Neural progenitor cell (in vitro differentiated cells): ENCODE results near the gene SLC6A9. TPM values are rescaled to one million over a fixed set of nuclear protein-coding genes. Genes with fewer than 3 reads are reported as not detected.

Experiments
- DNase-seq: peaks from one replicate; pipeline ENCODE4 v3.0.0-alpha.2; 2016; ENCODE audit warnings: low spot score
- H2AFZ ChIP-seq: fragments of 200-600 bp; sonication (generic); replicated peaks from 2 replicates; pipeline ENCODE4 v1.6.1; 2016; ENCODE audit warnings: antibody characterized with exemption
- H3F3A ChIP-seq: fragments of 200-600 bp; sonication (generic); 2 replicates; pipeline ENCODE4 v1.6.1; 2016; ENCODE audit warnings: antibody characterized with exemption, low read depth
- H3K27ac ChIP-seq: fragments of 200-600 bp; sonication (generic); 2 replicates; pipeline ENCODE4 v1.5.1; 2016; ENCODE audit warnings: mild to moderate bottlenecking
- H3K27me3 ChIP-seq: fragments of 200-600 bp; sonication (generic); 2 replicates; pipeline ENCODE4 v1.6.1; 2016; ENCODE audit warnings: mild to moderate bottlenecking, moderate library complexity
- H3K36me3 ChIP-seq: fragments of 200-600 bp; sonication (generic); 2 replicates; pipeline ENCODE4 v1.5.1; 2016
- H3K4me1 ChIP-seq: fragments of 200-600 bp; sonication (generic); 2 replicates; pipeline ENCODE4 v1.6.1; 2016; ENCODE audit warnings: mixed run types
- H3K4me2 ChIP-seq: fragments of 200-600 bp; sonication (generic); 2 replicates; pipeline ENCODE4 v1.6.1; 2016
- H3K4me3 ChIP-seq: fragments of 200-600 bp; sonication (generic); 2 replicates; pipeline ENCODE4 v1.5.1; 2016
- H3K79me2 ChIP-seq: fragments of 200-600 bp; sonication (generic); 2 replicates; pipeline ENCODE4 v1.6.1; 2016; ENCODE audit warnings: low read depth
- H3K9ac ChIP-seq: fragments of 200-600 bp; sonication (generic); 2 replicates; pipeline ENCODE4 v1.6.1; 2016
- H3K9me3 ChIP-seq: fragments of 200-600 bp; sonication (generic); 2 replicates; pipeline ENCODE4 v1.5.1; 2016; ENCODE audit warnings: low read depth
- H4K20me1 ChIP-seq: fragments of 200-600 bp; sonication (generic); 2 replicates; pipeline ENCODE4 v1.6.1; 2016; ENCODE audit warnings: low read depth
- H3K27ac Mint-ChIP-seq: 3 replicates; pipeline ENCODE4 v1.8.0; 2021; ENCODE audit warnings: mixed read lengths
- H3K27me3 Mint-ChIP-seq: 2 replicates; pipeline ENCODE4 v1.8.0; 2022; ENCODE audit warnings: low read depth, mild to moderate bottlenecking, inconsistent platforms, moderate library complexity, mixed read lengths; ENCODE audit not compliant: insufficient read depth
- H3K36me3 Mint-ChIP-seq: 3 replicates; pipeline ENCODE4 v1.8.0; 2021; ENCODE audit warnings: mixed read lengths
- H3K4me1 Mint-ChIP-seq: 3 replicates; pipeline ENCODE4 v1.8.0; 2021; ENCODE audit warnings: mixed read lengths
- H3K4me3 Mint-ChIP-seq: 3 replicates; pipeline ENCODE4 v1.8.0; 2021; ENCODE audit warnings: mild to moderate bottlenecking, moderate library complexity, mixed read lengths
- H3K9me3 Mint-ChIP-seq: 3 replicates; pipeline ENCODE4 v1.8.0; 2020; ENCODE audit warnings: mixed read lengths
- EZH2 ChIP-seq: fragments of 200-600 bp; sonication (generic); IDR thresholded peaks from 2 replicates; pipeline ENCODE4 v1.6.1; 2017; ENCODE audit warnings: antibody characterized with exemption, mild to moderate bottlenecking, moderate library complexity
- EZH2phosphoT487 ChIP-seq: fragments of 200-600 bp; sonication (generic); IDR thresholded peaks from 2 replicates; pipeline ENCODE4 v1.6.1; 2017; ENCODE audit warnings: antibody characterized with exemption
- total RNA-seq: library from RNA; depleted of rRNA; stranded (reverse); fragments of >200 nt; gene quantifications from 2 replicates; pipeline ENCODE4 v1.2.3, GENCODE V29; 2015; ENCODE audit warnings: low replicate concordance
- TF ChIP-seq, protein P1 (sequence below): fragments of 200-600 bp; sonication (generic); IDR thresholded peaks from 2 replicates; pipeline ENCODE4 v1.5.1; 2017; ENCODE audit warnings: antibody characterized with exemption, mild to moderate bottlenecking

Gene SLC6A9
- total RNA-seq, 1 donor from 2014 or later, result 1.4 TPM

DNA sequence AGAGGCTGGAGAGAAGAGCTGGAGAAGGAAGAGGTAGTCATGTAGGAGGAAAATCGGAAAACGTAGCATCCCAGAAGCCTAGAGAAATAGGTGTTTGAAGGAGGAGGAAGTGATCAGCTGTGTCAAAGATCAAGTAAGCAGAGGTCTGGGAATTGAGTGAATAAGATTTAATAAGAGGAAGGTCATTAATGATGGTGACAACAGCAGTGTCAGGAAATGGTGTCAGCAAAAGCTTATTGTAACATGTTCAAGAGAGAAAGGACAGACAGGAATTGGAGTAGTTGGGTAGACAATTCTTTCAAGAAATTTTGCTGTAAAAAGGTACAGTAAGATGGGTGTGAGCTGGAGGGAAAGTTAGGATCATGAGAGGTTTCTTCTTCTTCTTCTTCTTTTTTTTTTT is 41.6 kb upstream of the SLC6A9 start:
- no peaks in the 10 kb centered on the region for H3K79me2 ChIP-seq
- no peak for TF ChIP-seq EZH2phosphoT487
- Mint-ChIP-seq H3K27ac (no peak overlapping the region), H3K36me3 (no peaks in the 10 kb centered on the region), H3K9me3 (no peaks in the 10 kb centered on the region), H3K4me3 (no peak overlapping the region), H3K4me1 (peaks cover 24% of the 10 kb centered on the region), H3K27me3 (no peaks in the 10 kb centered on the region)
- no peak for DNase-seq
- H3K27ac ChIP-seq, result no peak overlapping the region
- H3K4me3 ChIP-seq, result no peak overlapping the region
- H2AFZ ChIP-seq, result no peak overlapping the region
- no peak overlapping the region for H3K4me2 ChIP-seq
- no peaks in the 10 kb centered on the region for H3K27me3 ChIP-seq
- no peaks in the 10 kb centered on the region for H3K9me3 ChIP-seq
- no peaks in the 10 kb centered on the region for H4K20me1 ChIP-seq
- no peak overlapping the region for H3K9ac ChIP-seq
- H3K4me1 ChIP-seq, result no peaks in the 10 kb centered on the region
- no peaks in the 10 kb centered on the region for H3K36me3 ChIP-seq
- H3F3A ChIP-seq, result no peaks in the 10 kb centered on the region

DNA sequence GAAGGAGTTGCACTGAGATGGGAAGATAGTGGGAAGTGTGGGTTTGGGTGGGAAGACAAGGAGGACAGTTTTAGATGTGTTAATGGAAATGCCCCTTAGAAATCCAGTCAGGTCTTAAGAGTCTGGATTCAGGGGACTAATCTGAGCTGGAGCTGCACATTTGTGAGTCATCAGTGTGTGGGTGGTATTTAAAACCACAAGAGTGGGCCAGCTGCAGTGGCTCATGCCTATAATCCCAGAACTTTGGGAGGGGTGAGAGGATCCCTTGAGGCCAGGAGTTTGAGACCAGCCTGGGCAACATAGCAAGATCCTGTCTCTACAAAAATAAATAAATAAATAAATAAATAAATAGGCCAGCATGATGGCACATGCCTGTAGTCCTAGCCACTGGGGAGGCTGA is 40.9 kb upstream of the SLC6A9 start:
- Mint-ChIP-seq H3K4me1 (peaks cover 27% of the 10 kb centered on the region), H3K27me3 (no peaks in the 10 kb centered on the region), H3K4me3 (no peak overlapping the region), H3K27ac (no peak overlapping the region), H3K36me3 (no peaks in the 10 kb centered on the region), H3K9me3 (no peaks in the 10 kb centered on the region)
- Histone ChIP-seq H4K20me1 (no peaks in the 10 kb centered on the region), H3F3A (no peaks in the 10 kb centered on the region), H3K4me1 (no peaks in the 10 kb centered on the region), H3K27ac (no peak overlapping the region), H3K36me3 (no peaks in the 10 kb centered on the region), H3K9ac (no peak overlapping the region), H3K9me3 (no peaks in the 10 kb centered on the region), H3K4me3 (no peak overlapping the region), H3K27me3 (no peaks in the 10 kb centered on the region), H3K4me2 (no peak overlapping the region), H2AFZ (no peak overlapping the region), H3K79me2 (no peaks in the 10 kb centered on the region)
- no peak for TF ChIP-seq EZH2
- TF ChIP-seq, protein P1, sequence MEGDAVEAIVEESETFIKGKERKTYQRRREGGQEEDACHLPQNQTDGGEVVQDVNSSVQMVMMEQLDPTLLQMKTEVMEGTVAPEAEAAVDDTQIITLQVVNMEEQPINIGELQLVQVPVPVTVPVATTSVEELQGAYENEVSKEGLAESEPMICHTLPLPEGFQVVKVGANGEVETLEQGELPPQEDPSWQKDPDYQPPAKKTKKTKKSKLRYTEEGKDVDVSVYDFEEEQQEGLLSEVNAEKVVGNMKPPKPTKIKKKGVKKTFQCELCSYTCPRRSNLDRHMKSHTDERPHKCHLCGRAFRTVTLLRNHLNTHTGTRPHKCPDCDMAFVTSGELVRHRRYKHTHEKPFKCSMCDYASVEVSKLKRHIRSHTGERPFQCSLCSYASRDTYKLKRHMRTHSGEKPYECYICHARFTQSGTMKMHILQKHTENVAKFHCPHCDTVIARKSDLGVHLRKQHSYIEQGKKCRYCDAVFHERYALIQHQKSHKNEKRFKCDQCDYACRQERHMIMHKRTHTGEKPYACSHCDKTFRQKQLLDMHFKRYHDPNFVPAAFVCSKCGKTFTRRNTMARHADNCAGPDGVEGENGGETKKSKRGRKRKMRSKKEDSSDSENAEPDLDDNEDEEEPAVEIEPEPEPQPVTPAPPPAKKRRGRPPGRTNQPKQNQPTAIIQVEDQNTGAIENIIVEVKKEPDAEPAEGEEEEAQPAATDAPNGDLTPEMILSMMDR, result no peak
- no peak for DNase-seq

DNA sequence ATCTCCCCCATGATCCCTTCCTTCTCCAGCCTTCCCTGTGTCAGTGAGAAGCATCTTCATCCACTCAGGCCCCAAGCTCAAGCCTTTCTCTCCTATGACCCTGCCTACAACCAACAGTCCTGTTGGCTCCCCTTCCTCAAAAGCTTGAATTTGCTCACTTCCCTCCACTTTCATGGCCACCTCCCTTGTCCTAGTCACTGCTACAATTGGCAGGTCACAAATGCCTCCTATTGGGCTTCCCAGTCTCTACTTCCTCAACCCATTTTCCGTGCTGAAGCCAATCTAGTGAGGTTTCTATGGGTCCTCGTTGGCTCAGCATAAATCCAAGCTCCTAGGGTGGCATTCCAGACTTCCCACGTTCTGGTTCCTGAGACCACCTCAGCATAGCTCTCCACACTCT is 40.2 kb upstream of the SLC6A9 start:
- H3K4me1 ChIP-seq, result no peaks in the 10 kb centered on the region
- no peaks in the 10 kb centered on the region for H3K27me3 ChIP-seq
- DNase-seq, result no peak
- Mint-ChIP-seq H3K27ac (no peak overlapping the region), H3K4me3 (no peak overlapping the region), H3K27me3 (no peaks in the 10 kb centered on the region), H3K4me1 (peaks cover 27% of the 10 kb centered on the region), H3K36me3 (no peaks in the 10 kb centered on the region), H3K9me3 (no peaks in the 10 kb centered on the region)
- no peak overlapping the region for H3K4me3 ChIP-seq
- no peaks in the 10 kb centered on the region for H3F3A ChIP-seq
- H3K79me2 ChIP-seq, result no peaks in the 10 kb centered on the region
- H3K36me3 ChIP-seq, result no peaks in the 10 kb centered on the region
- TF ChIP-seq EZH2phosphoT487 (no peak), EZH2 (no peak)
- TF ChIP-seq, protein P1, result no peak
- no peak overlapping the region for H3K27ac ChIP-seq
- H4K20me1 ChIP-seq, result no peaks in the 10 kb centered on the region
- no peak overlapping the region for H3K4me2 ChIP-seq
- no peaks in the 10 kb centered on the region for H3K9me3 ChIP-seq
- H3K9ac ChIP-seq, result no peak overlapping the region
- no peak overlapping the region for H2AFZ ChIP-seq

DNA sequence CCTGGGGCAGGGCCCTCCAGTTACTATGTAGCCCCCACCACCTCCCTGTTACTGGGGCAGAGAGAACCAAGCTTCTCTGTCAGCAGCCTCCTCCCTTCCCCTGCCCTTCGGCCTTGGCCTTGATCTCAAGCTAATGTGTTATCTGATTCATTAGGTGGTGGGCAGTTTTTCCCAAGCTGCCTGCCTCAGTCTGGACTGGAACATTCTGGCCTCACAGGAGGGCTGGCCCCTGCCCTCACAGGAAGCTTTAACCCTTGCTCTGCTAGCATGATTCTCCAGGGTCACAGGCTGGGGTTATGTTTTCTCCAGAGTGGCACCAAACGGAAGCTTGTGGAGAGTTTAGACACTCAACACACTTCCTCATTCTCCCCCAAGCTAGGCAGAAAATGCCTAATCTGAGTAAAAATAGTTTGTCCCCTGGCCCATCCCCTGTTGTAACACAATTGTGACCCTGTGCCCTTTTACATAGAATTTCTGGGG is 37.2 kb upstream of the SLC6A9 start:
- no peak overlapping the region for H3K27ac Mint-ChIP-seq
- Histone ChIP-seq H4K20me1 (no peaks in the 10 kb centered on the region), H3K27me3 (peaks cover 7% of the 10 kb centered on the region), H3K4me2 (no peak overlapping the region), H3K9me3 (no peaks in the 10 kb centered on the region), H3F3A (no peaks in the 10 kb centered on the region), H3K36me3 (no peaks in the 10 kb centered on the region), H3K27ac (no peak overlapping the region), H2AFZ (no peak overlapping the region), H3K4me3 (no peak overlapping the region), H3K9ac (no peak overlapping the region), H3K4me1 (no peaks in the 10 kb centered on the region), H3K79me2 (no peaks in the 10 kb centered on the region)
- peaks cover 20% of the 10 kb centered on the region for H3K4me1 Mint-ChIP-seq
- H3K27me3 Mint-ChIP-seq, result no peaks in the 10 kb centered on the region
- DNase-seq, result no peak
- H3K4me3 Mint-ChIP-seq, result no peak overlapping the region
- TF ChIP-seq, protein P1, result no peak
- TF ChIP-seq EZH2phosphoT487 (no peak), EZH2 (no peak)
- H3K36me3 Mint-ChIP-seq, result no peaks in the 10 kb centered on the region
- H3K9me3 Mint-ChIP-seq, result no peaks in the 10 kb centered on the region
